ENCODE measurements around the gene TTC39B.
A peak's percentile ranks its signal among the peaks of the same experiment; 100 is the strongest.

Gene TTC39B

DNA sequence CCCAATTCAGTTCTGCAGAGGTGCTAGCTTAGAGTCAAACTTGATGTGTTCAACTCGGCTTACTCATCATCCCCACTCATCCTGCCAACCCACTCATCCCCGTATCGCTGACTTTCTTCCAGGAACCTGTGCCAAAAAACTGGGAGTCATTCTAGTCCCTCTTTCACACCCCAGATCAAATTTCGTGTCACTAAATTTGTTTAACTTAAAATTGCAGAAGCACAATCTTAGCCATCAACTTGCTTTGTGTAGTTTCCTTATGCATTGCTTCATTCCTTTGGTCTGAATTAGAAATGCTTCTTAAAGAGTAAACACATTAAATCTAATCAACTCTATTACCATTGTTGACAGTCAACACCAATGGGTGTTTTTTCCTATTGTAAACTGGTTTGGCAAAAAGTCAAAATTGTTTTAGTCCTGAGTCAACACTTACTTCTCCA, 162.4 kb downstream of the TTC39B start (continued):
- TF ChIP-seq ZNF324 (tag by site-specific recombination; IDR thresholded peaks at IDR 0.05) (no peak), YY1 (tag by site-specific recombination; IDR thresholded peaks at IDR 0.05) (no peak), ZNF660 (tag by site-specific recombination; IDR thresholded peaks at IDR 0.05) (0 out of 2 replicates have a peak, but pooled peaks have one; percentile 28), EGR2 (tag by site-specific recombination; IDR thresholded peaks at IDR 0.05; ENCODE audit: low read depth) (peak; percentile 20; the same call in 1 of the 2 replicates), ZNF433 (tag by site-specific recombination; IDR thresholded peaks at IDR 0.05; ENCODE audit: low read depth) (no peak), ZNF140 (tag by site-specific recombination; IDR thresholded peaks at IDR 0.05) (no peak), ATF2 (tag by site-specific recombination; IDR thresholded peaks at IDR 0.05; ENCODE audit: low read depth) (no peak), SALL2 (tag by site-specific recombination; IDR thresholded peaks at IDR 0.05; ENCODE audit: borderline replicate concordance) (no peak), PRDM1 (tag by site-specific recombination; IDR thresholded peaks at IDR 0.05) (no peak), ZNF629 (tag by site-specific recombination; IDR thresholded peaks at IDR 0.05) (peak; percentile 36; the same call in 1 of the 2 replicates), ZNF785 (tag by site-specific recombination; IDR thresholded peaks at IDR 0.05) (no peak), ZNF155 (tag by site-specific recombination; IDR thresholded peaks at IDR 0.05) (no peak), TRIM28 (IDR thresholded peaks at IDR 0.05; ENCODE audit: borderline replicate concordance, low read length) (no peak), ZFHX2 (tag by site-specific recombination; conservative IDR thresholded peaks at IDR 0.05) (0 out of 2 replicates have a peak, but pooled peaks have one; percentile 41), ZNF350 (tag by site-specific recombination; IDR thresholded peaks at IDR 0.05) (no peak), MZF1 (tag by site-specific recombination; IDR thresholded peaks at IDR 0.05; ENCODE audit: borderline replicate concordance) (peak; percentile 87), ZNF654 (tag by site-specific recombination; IDR thresholded peaks at IDR 0.05; ENCODE audit: low read depth) (no peak), ZBTB8A (tag by site-specific recombination; IDR thresholded peaks at IDR 0.05) (no peak), ZNF670 (tag by site-specific recombination; IDR thresholded peaks at IDR 0.05; ENCODE audit: low read depth) (no peak), SP3 (tag by site-specific recombination; IDR thresholded peaks at IDR 0.05) (no peak), ZNF362 (tag by site-specific recombination; IDR thresholded peaks at IDR 0.05) (no peak), HOXC10 (CRISPR knock-in tag; IDR thresholded peaks at IDR 0.05) (no peak), OSR2 (tag by site-specific recombination; IDR thresholded peaks at IDR 0.05) (peak; percentile 41; the same call in 1 of the 2 replicates)
- TF ChIP-seq, protein P1, sequence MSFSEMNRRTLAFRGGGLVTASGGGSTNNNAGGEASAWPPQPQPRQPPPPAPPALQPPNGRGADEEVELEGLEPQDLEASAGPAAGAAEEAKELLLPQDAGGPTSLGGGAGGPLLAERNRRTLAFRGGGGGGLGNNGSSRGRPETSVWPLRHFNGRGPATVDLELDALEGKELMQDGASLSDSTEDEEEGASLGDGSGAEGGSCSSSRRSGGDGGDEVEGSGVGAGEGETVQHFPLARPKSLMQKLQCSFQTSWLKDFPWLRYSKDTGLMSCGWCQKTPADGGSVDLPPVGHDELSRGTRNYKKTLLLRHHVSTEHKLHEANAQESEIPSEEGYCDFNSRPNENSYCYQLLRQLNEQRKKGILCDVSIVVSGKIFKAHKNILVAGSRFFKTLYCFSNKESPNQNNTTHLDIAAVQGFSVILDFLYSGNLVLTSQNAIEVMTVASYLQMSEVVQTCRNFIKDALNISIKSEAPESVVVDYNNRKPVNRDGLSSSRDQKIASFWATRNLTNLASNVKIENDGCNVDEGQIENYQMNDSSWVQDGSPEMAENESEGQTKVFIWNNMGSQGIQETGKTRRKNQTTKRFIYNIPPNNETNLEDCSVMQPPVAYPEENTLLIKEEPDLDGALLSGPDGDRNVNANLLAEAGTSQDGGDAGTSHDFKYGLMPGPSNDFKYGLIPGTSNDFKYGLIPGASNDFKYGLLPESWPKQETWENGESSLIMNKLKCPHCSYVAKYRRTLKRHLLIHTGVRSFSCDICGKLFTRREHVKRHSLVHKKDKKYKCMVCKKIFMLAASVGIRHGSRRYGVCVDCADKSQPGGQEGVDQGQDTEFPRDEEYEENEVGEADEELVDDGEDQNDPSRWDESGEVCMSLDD (tag by site-specific recombination; IDR thresholded peaks at IDR 0.05) = no peak
- TF ChIP-seq, protein P2, sequence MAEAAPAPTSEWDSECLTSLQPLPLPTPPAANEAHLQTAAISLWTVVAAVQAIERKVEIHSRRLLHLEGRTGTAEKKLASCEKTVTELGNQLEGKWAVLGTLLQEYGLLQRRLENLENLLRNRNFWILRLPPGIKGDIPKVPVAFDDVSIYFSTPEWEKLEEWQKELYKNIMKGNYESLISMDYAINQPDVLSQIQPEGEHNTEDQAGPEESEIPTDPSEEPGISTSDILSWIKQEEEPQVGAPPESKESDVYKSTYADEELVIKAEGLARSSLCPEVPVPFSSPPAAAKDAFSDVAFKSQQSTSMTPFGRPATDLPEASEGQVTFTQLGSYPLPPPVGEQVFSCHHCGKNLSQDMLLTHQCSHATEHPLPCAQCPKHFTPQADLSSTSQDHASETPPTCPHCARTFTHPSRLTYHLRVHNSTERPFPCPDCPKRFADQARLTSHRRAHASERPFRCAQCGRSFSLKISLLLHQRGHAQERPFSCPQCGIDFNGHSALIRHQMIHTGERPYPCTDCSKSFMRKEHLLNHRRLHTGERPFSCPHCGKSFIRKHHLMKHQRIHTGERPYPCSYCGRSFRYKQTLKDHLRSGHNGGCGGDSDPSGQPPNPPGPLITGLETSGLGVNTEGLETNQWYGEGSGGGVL (tag by site-specific recombination; IDR thresholded peaks at IDR 0.05) = 0 out of 2 replicates have a peak, but pooled peaks have one; percentile 15
- TF ChIP-seq, protein P3, sequence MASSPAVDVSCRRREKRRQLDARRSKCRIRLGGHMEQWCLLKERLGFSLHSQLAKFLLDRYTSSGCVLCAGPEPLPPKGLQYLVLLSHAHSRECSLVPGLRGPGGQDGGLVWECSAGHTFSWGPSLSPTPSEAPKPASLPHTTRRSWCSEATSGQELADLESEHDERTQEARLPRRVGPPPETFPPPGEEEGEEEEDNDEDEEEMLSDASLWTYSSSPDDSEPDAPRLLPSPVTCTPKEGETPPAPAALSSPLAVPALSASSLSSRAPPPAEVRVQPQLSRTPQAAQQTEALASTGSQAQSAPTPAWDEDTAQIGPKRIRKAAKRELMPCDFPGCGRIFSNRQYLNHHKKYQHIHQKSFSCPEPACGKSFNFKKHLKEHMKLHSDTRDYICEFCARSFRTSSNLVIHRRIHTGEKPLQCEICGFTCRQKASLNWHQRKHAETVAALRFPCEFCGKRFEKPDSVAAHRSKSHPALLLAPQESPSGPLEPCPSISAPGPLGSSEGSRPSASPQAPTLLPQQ (tag by site-specific recombination; IDR thresholded peaks at IDR 0.05) = 0 out of 2 replicates have a peak, but pooled peaks have one; percentile 38
